Stimulated activated CD4-positive, alpha-beta T cell treated with anti-CD3 and anti-CD28 coated beads, Interleukin-15, amount 100 ng/mL, for 24 hours (primary cell): ENCODE results near the gene SEPTIN14.
"Not testable (repeated sequence)": the region's sequence is repeated elsewhere in the genome, so short reads cannot be mapped to it uniquely, and the experiment has no call there.

Experiments used
- DNase-seq: peaks from one replicate; pipeline ENCODE4 v3.0.0-alpha.2; 2020

SEPTIN14 gene

DNA sequence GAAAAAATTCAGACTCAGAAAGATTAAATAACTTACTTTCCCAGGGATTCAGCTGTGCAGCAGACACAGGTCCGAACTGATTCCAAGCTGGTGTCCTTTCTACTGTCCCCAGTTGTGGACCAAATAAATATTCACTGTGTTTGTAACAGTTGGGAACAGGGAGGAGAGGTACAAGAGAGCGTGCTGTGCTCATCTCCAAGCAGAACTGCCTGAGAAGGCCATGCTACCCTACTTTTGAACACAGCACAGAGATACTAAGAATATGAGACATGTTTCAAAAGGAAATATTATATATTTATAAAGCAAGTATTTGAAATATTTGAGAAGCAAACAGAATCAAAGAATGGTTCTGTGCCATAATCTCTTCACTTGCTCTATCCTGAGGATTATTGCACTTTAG is at the start of gene SEPTIN14:
SEPTIN14 (minus strand) TSS at position 101 of the 400 bp plus-strand sequence. CDS start 756 bp downstream, outside the sequence.
- not testable (repeated sequence) for DNase-seq

DNA sequence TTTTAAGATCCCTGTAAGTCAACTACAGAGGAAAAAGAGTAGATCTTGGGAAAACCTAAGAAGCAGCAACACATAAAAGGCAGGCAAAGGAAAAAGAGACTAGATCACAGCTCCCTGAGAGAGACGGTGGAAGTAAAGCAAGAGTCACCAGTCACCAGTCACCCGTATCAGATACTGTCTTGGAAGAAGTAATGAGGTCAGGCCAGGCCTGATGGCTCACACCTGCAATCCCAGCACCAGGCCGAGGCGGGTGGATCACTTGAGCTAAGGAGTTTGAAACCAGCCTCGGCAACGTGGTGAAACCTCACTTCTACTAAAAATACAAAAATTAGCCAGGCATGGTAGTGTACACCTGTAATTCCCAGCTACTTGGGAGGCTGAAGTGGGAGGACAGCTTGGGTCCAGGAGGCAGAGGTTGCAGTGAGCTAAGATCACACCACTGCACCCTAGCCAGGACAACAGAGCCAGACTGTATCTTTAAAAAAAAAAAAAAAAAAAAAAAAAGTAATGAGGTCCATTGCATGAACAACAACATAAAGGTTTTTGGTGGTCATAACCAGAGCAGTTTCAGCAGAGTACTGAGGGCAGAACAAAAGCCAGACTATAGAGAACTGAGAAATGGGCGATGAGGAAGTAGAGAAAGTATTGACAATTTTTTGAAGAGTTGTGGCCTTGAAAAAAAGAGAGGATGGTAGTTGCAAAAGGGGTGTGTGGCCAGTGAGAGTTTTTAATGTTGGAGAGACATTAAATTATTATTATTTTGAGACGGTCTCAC is 41.6 kb upstream of the SEPTIN14 start:
- no peak for DNase-seq

DNA sequence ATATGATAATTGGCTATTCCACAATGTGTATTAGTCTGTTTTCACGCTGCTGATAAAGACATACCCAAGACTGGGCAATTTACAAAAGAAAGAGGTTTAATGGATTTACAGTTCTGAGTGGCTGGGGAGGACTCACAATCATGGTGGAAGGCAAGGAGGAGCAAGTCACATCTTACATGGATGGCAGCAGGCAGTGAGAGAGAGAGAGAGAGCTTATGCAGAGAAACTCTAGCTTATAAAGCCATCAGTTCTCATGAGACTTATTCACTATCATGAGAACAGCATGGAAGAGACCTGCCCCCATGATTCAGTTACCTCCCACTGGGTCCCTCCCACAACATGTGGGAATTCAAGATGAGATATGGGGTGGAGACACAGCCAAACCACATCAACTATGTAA is 38.5 kb upstream of the SEPTIN14 start:
- not testable (repeated sequence) for DNase-seq

DNA sequence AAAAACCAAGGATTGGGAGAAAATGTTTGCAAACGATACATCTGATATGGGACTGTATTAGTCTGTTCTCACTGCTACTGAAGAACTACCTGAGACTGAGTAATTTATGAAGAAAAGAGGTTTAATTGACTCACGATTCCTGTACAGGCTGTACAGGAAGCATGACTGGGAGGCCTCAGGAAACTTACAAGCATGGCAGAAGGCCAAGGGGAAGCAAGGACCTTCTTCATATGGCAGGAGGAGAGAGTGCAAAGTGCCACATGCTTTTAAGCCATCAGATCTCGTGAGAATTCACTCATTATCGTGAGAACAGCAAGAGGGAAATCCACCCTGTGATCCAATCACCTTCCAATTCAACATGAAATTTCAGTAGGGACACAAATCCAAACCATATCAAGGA is 35.7 kb upstream of the SEPTIN14 start:
- no peak for DNase-seq

DNA sequence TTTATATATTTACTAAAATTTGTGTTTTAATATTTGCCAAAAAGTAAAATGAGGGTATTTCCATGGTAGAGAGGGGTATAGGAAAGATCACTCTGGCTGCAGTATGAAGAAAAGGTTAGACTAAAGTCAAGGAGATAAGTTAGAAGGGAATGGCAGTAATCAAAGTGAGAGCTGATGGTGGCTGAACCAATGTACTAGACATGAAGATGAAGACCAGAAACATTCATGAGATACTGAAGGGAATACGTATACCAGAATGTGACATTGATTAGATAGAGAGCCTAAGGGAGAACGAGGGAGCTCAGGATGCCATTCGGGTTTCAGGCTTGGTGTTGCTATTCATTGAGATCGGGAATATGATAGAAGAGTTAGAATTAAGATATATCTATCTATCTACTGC is 32.5 kb upstream of the SEPTIN14 start:
- DNase-seq: no peak

DNA sequence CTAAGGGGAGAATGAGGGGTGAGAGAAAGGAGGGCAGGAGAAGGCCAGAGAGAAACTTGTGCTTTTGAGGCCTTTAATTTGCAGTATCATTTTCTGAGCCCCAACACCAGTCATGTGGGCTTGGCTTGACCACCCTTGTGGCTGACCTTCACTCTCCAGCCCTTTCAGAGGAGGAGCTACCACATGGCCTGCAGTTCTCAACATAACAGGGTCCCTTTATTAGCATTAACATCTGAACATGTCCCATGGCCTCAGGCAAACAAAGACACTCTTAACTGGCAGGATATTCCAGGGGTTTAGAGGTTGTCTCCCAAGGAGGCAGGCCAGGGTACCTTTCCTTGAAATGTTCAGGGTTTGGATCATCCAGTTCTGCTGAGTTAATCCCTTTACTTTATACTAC is 31.4 kb upstream of the SEPTIN14 start:
- no peak for DNase-seq

DNA sequence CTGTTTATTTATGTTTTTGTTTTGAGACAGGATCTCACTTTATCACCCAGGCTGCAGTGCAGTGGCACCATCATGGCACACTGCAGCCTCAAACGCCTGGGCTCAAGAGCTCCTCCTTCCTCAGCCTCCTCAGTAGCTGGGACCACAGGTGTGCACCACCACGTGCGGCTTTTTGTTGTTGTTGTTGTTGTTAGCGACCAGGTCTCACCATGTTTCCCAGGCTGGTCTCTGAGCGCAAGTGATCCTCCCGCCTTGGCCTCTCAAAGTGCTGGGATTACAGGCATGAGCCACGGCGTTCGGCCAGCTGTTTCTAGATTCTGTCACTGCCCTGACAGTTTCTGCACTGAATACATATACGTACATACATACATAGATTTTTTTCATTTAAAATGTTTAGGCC is 25.8 kb upstream of the SEPTIN14 start:
- DNase-seq: not testable (repeated sequence)

DNA sequence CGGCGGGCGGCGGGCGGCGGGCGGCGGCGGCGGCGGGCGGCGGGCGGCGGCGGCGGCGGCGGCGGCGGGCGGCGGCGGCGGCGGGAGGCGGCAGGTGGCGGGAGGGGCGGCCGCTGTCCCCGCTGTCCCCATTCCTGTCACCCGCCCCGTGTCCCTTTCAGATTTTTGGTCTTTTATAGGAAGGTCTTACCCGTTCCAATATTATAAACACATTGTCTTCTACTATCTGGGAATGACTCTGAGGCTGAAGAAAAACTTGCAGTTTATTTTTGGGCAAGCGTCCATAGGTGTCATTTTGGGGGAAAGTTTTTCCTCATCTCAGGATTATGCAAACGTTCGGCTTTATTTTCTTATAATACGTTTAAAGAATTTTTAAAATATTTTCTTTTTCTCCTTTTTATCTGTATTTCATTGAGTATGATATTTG is 25.3 kb upstream of the SEPTIN14 start:
- no peak for DNase-seq

DNA sequence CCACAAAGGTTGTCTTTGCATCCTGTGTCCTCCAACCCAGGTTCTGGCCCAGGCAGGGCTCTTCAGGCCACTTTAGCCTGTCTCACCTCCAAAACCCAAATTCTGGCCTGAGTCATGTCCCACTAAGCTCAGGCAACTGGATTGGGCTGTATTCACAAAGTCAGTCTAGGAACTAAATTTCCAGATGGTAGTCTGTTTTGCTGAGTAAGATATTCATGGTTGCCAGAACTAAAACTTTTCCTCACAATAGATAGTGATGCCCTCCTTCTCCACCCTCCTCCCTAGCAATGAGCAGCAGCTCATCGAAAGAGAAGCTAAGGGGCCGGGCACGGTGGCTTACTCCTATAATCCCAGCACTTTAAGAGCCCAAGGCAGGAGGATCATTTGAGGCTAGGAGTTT is 21.8 kb upstream of the SEPTIN14 start:
- no peak for DNase-seq

DNA sequence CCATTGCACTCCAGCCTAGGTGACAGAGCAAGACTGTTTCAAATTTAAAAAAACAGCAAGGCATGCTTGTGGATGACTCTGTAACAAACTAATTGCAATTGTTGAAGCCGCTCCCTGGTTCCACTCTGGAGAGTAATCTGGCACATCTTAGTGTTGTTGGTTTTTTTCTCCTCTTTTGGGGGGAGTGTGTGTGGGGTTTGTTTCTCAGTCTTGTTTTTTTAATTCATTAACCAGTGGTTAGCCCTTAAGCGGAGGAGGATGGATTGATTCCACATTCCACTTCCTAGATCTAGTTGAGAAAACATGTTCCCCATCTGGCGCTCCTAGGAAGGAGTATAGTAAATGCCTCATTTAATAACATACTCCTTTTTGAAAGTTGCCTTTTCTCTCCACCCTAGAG is 16.1 kb upstream of the SEPTIN14 start:
- DNase-seq: no peak

DNA sequence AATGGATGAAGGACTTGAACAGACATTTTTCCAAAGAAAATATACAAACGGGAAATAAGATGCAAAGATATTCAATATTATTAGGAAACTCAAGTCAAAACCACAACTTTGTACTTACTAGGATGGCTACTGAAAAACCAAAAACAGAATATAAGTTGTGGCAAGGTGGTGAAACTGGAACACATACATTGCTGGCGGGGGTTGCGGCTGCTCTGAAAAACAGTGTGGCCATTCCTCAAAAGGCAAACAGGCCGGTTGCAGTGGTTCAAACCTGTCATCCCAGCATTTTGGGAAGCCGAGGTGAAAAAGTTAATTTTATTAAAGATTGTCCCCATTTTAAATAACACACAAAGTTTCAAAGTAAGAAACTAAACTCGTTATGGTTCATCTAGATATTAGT is 14.8 kb upstream of the SEPTIN14 start:
- no peak for DNase-seq

DNA sequence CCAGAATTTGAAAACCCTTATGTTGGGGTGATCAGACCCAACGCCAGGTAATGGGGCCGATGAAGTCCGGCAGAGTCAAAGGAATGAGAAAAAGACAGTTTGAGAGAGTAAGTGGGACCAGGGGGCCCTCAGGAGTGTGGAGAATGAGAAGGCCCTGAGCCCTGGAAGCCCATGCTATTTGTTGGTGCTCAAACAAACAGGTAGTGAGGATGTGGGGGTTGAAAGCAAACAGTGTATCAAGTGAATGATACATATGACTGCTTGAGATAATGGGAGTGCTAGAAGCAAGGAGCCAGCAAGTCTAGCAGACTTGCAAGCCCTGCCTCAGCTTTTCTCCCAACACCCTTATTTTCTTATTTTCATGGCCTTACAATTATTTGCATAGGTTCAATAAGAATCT is 11.2 kb upstream of the SEPTIN14 start:
- DNase-seq: no peak

DNA sequence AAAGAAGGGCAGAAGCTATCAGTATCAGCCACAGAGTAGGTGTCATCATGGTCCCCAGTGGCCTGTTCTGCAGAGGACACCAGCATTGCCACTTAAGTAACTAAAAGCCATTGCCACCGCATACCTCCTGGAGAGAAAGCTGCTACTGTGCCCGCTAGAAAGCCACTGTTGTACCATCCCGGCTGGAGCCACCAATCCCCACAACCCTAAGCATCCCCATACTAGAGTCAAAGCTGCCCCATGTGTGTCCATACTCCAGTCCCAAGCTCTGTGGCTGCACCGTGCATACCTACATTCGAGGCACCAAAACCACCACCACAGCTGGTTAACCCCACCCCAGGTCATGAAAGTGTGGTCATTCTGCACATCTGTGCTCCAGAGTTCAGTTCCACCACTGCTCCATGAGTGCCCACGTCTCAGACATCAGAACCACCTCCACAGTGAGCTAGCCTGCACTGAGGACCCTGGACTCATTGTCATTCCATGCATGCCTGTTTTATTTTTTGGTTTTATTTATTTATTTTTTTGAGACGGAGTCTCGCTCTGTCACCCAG is 9.5 kb upstream of the SEPTIN14 start:
- no peak for DNase-seq

DNA sequence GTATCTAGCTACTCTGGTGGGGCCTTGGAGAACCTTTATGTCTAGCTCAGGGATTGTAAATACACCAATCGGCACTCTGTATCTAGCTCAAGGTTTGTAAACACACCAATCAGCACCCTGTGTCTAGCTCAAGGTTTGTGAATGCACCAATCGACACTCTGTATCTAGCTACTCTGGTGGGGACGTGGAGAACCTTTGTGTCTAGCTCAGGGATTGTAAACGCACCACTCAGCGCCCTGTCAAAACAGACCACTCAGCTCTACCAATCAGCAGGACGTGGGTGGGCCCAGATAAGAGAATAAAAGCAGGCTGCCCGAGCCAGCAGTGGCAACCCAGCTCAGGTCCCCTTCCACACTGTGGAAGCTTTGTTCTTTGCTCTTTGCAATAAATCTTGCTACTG is 6.4 kb upstream of the SEPTIN14 start:
- not testable (repeated sequence) for DNase-seq

DNA sequence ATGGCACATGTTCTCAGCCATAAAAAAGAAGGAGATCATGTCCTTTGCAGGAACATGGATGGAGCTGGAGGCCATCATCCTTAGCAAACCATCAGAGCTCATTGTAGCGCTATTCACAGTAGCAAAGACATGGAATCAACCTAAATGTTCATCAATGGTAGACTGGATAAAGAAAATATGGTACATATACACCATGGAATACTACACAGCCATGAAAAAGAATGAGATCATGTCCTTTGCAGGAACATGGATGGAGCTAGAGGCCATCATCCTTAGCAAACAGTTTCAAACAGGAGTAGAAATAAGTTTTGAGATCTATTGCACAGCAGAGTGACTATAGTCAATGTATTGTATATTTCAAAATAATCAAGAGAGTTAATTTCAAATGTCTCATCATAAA is 17.4 kb downstream of the SEPTIN14 start:
- not testable (repeated sequence) for DNase-seq

DNA sequence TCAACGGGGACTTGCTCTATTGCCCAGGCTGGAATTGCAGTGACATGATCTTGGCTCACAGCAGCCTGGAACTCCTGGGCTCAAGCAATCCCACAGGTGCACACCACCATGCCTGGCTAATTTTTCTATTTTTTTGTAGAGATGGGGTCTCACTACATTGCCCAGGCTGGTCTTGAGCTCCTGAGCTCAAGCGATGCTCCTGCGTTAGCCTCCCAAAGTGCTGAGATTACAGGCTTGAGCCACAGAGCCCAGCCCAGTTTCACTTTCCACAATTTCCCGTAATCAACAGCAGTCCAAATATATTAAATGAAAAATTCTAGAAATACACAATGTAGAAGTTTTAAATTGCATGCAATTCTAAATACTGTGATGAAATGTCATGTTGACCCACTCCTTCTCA is 24.0 kb downstream of the SEPTIN14 start:
- DNase-seq: no peak

DNA sequence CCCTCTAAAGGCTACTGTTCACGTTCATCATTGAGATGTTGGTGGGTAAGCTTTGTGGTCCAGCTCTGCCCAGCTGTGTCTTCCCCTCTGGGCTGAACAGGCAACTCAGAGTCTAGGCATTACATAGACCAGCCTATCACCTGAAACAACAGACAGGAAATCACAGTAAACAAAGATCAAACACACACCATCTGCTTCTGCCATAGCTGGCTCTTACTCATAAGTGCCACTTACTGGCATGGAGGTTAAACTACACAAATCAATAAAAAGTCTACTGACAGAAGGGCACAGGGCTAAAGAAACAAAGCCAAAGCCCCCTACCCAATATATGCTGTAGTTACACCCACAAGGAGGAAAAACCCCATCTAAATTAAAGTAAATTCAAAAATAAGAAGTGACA is 35.0 kb downstream of the SEPTIN14 start:
- no peak for DNase-seq

DNA sequence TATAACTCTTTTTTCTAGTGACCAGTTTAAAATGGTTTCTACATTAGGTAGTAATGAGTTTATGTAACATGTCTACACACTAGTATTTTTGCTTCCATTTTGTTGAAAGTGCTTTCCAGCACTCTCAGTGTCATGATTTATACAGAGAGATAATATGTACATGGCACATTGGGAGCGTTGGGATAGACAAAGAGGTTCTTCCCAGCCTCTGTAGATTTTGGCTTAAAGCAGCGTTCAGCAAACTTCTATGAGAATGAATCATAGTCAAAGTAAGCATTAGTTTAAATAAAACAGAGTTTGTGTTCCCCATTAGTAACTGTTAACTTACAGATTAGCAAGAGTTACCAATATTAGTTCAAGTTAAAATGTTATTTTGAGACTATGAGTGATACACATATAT is 43.9 kb downstream of the SEPTIN14 start:
- DNase-seq: no peak

DNA sequence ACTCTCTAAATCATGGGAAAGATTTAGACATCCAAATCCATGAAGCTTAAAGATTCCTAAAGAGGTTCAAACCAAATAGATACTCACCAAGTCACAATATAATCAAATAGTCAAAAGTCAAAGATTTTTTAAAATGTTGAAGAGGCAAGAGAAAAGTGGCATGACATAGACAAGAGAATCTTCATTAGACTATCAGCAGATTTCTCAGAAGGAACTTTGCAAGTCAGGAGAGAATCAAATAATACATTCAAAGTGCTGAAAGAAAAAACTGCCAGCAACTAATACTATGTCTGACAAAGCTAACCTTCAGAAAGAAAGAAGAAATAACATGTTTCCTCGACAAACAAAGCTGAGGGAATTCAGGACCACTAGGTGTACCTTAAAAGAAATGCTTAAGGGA is 65.3 kb downstream of the SEPTIN14 start:
- DNase-seq: not testable (repeated sequence)

DNA sequence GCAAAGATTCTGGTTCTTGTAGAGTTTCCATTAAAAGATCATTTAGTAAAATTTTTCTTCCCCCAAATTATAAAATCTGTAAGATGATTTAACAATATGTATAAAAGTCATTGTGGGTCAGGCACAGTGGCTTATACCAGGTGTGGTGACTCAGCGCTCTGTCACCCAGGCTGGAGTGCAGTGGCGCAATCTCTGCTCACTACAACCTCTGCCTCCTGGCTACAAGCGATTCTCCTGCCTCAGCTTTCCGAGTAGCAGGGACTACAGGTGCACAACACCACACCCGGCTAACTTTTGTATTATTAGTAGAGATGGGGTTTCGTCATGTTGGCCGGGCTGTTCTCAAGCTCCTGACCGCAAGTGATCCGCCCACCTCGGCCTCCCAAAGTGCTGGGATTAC is 68.0 kb downstream of the SEPTIN14 start:
- no peak for DNase-seq

DNA sequence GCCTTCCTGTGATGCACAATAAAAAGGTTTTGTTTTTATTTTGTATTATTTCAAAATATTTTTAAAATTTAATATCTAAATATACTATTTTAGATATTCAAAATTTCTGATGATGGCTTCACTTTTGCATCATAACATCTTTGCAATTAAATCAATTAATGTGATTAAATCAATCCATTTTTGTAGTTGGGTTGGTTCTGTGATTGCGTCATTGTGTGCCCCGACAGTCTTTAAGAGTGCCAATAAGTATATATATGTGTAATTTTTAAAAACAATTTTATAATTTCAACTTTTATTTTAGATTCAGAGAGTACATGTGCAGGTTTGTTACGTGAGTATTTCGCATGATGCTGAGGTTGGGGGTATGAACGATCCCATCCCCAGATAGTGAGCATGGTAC is 70.5 kb downstream of the SEPTIN14 start:
- DNase-seq: no peak

DNA sequence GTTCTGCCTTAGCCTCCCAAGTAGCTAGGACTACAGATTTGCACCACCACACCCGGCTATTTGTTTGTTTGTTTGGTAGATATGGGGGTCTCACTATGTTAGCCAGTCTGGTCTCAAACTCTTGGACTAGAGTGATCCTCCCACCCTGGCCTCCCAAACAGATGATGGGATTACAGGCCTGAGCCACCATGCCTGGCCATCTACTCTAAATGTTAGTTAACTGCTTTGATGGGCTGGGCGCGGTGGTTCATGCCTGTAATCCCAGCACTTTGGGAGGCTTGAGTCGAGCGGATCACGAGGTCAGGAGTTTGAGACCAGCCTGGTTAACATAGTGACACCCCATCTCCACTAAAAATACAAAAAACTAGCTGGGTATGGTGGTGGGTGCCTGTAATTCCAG is 74.8 kb downstream of the SEPTIN14 start:
- no peak for DNase-seq

DNA sequence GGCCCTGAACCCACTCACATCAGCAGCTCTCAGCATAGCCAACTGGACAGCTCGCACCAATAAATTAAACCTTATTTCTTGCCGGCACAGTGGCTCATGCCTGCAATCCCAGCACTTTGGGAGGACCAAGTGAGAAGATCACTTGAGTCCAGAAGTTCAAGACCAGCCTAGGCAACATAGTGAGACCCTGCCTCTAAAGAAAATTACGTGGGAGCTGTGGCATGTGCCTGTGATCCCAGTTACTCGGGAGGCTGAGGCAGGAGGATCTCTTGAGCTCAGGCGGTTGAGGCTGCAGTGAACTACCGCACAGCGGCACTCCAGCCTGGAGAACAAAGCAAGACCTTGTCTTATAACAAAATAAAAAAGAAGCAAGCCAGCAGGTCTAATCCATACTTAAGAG is 75.7 kb downstream of the SEPTIN14 start:
- no peak for DNase-seq

DNA sequence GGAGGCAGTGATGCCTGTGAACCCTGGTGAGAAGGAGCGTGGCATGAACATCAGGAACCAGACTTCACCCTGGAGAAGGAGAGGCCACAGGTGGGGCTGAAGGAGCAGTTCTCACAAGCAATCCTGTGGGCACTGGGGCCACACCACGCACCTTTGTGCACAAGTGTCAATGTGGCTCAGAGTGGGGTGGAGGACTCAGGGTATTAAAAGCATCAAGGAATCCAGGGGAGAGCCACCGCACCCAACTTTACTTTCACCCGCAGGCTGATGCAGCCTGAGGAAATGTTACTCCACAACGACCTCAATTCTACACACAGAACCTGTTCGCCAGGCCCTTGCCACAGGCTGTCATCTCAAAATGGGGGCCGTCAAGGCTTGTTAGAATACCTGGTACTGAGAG is 77.1 kb downstream of the SEPTIN14 start:
- not testable (repeated sequence) for DNase-seq

DNA sequence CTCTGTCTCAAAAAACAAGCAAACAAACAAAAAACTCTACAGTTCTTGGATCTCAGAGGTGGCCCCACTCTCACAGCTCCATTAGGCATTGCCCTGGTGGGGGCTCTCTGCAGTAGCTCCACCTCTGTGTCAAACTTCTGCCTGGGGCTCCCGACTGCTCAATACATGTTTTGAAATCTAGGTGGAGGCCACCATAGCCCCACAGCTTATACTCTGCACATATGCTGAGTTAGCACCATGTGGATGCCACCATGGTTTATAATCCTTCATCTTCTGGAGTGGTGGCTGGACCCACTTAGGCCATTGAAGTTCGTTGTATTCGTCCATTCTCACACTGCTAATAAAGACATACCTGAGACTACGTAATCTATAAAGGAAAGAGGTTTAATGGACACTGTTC is 78.4 kb downstream of the SEPTIN14 start:
- no peak for DNase-seq
